K562 (cell line): ENCODE data around the gene MYO1H. TPM values are rescaled to one million over a fixed set of nuclear protein-coding genes. Genes with fewer than 3 reads are reported as not detected.

Source experiments
- ATAC-seq: fragments of 200-7000 bp; cut with Tn5 transposase; 3 replicates; pipeline ENCODE4 v1.9.1; 2020; ENCODE audit warnings: moderate library complexity
- BruUV-seq: library from RNA; stranded (reverse); fragments of 400-500 nt; replicated peaks from 2 replicates; lab custom pipeline; 2021; lab: Mats Ljungman, UMichigan
- CTCF ChIA-PET: fragments of 300-600 bp; formaldehyde crosslinking; extraction: SDS; loops from one replicate; lab custom pipeline; 2021; ENCODE audit warnings: low intra/inter-chr PET ratio; lab: Yijun Ruan, JAX
- POLR2A ChIA-PET: fragments of 300-600, 350-650 bp; sonication (Branson Sonifier 250); formaldehyde crosslinking; extraction: SDS; loops from one replicate; lab custom pipeline; 2021; ENCODE audit warnings: antibody characterized with exemption, inconsistent platforms; lab: Yijun Ruan, JAX
- DNase-seq, 4 experiments: peaks; one replicate each; pipeline versions ENCODE4 v3.0.0 to v3.0.0-alpha.2; 2011 to 2018; ENCODE audit warnings: low spot score in 3 of 4, mixed read lengths in 3 of 4; ENCODE audit errors: extremely low read depth in 1 of 4
- FAIRE-seq: peaks from 2 replicates; lab custom pipeline; 2011; peaks lifted over from hg19 to GRCh38; lab: Jason Lieb, UNC
- H2AFZ ChIP-seq: 2 replicates; pipeline ENCODE4 v1.6.0; 2011; ENCODE audit warnings: low read depth, low read length, control low read depth, inconsistent platforms
- H3K27ac ChIP-seq: fragments of 200-600 bp; 3 replicates; pipeline ENCODE4 v1.8.0; 2011; ENCODE audit warnings: low read depth, mild to moderate bottlenecking, control low read depth, inconsistent platforms, low read length, moderate library complexity, mixed read lengths; ENCODE audit errors: extremely low read depth
- H3K27me3 ChIP-seq, 2 experiments: fragments of 300-600 bp in 1 of 2; 2 replicates in 1 of 2; 3 replicates in 1 of 2; pipeline versions ENCODE4 v1.6.0 to v1.8.0; 2011; ENCODE audit warnings: inconsistent platforms in 2 of 2, low read length in 2 of 2, mild to moderate bottlenecking in 1 of 2, mixed read lengths in 1 of 2, moderate library complexity in 1 of 2; ENCODE audit not compliant: control insufficient read depth in 2 of 2, insufficient read depth in 2 of 2
- H3K36me3 ChIP-seq: fragments of 300-600 bp; 3 replicates; pipeline ENCODE4 v1.8.0; 2011; ENCODE audit warnings: mild to moderate bottlenecking, low read length, inconsistent platforms; ENCODE audit not compliant: control insufficient read depth, insufficient read depth
- H3K4me1 ChIP-seq, 2 experiments: fragments of 200-600 bp in 1 of 2; replicated peaks in 1 of 2; 2 replicates in 1 of 2; 3 replicates in 1 of 2; pipeline versions ENCODE4 v1.5.1 to v1.8.0; 2011; ENCODE audit warnings: inconsistent platforms in 2 of 2, low read length in 2 of 2, mild to moderate bottlenecking in 1 of 2, mixed read lengths in 1 of 2, moderate library complexity in 1 of 2; ENCODE audit not compliant: control insufficient read depth in 2 of 2, insufficient read depth in 2 of 2
- H3K4me2 ChIP-seq: 2 replicates; pipeline ENCODE4 v1.6.1; 2011; ENCODE audit warnings: low read length, control low read depth, inconsistent platforms, mixed read lengths; ENCODE audit not compliant: insufficient read depth
- H3K4me3 ChIP-seq: fragments of 200-600 bp; sonication (generic), shearing (Covaris generic); 2 replicates; pipeline ENCODE4 v1.5.1; 2016; ENCODE audit warnings: control low read depth, inconsistent platforms
- H3K79me2 ChIP-seq: fragments of 200-600 bp; 3 replicates; pipeline ENCODE4 v1.8.0; 2011; ENCODE audit warnings: low read length, inconsistent platforms; ENCODE audit not compliant: control insufficient read depth, insufficient read depth
- H3K9ac ChIP-seq, 2 experiments: 2 replicates each; pipeline versions ENCODE4 v1.6.0 to v1.6.1; 2011; ENCODE audit warnings: low read depth in 2 of 2, low read length in 2 of 2, control low read depth in 1 of 2, inconsistent platforms in 1 of 2, mild to moderate bottlenecking in 1 of 2, mixed read lengths in 1 of 2; ENCODE audit not compliant: insufficient read depth in 1 of 2
- H3K9me1 ChIP-seq: one replicate; pipeline ENCODE4 v1.6.0; 2011; ENCODE audit warnings: inconsistent platforms, mild to moderate bottlenecking, low read length, moderate library complexity; ENCODE audit not compliant: control insufficient read depth, insufficient read depth
- H3K9me3 ChIP-seq: replicated peaks from 2 replicates; pipeline ENCODE4 v1.5.1; 2011; ENCODE audit warnings: low read depth, low read length, inconsistent platforms; ENCODE audit not compliant: control insufficient read depth, insufficient read depth
- H4K20me1 ChIP-seq: replicated peaks from 2 replicates; pipeline ENCODE4 v1.6.1; 2011; ENCODE audit warnings: low read length, inconsistent platforms, mixed read lengths; ENCODE audit not compliant: control insufficient read depth, insufficient read depth
- ATF4 ChIP-seq: fragments of 450-650 bp; formaldehyde crosslinking; IDR thresholded peaks from 2 replicates; pipeline ENCODE4 v1.4.0; 2022; ENCODE audit warnings: mild to moderate bottlenecking, moderate library complexity
- BACH1 ChIP-seq: fragments of 200-800 bp; sonication (Bioruptor generic); IDR thresholded peaks from 2 replicates; pipeline ENCODE4 v1.6.1; 2016; ENCODE audit warnings: missing genetic modification characterization, missing compliant biosample characterization
- COPS2 ChIP-seq: fragments of 450-650 bp; conservative IDR thresholded peaks from 2 replicates; pipeline ENCODE4 v1.6.1; 2016; ENCODE audit warnings: mild to moderate bottlenecking, moderate library complexity
- ESRRB ChIP-seq: fragments of 250-450 bp; sonication (Bioruptor Pico); IDR thresholded peaks from 2 replicates; pipeline ENCODE4 v1.5.0; 2020; ENCODE audit warnings: mild to moderate bottlenecking, moderate library complexity, borderline replicate concordance
- KLF6 ChIP-seq: fragments of 250-450 bp; sonication (Bioruptor Pico); IDR thresholded peaks from 2 replicates; pipeline ENCODE4 v1.4.0; 2020; ENCODE audit warnings: mild to moderate bottlenecking, moderate library complexity, borderline replicate concordance
- NRF1 ChIP-seq, 2 experiments: fragments of 450-650 bp; IDR thresholded peaks in 1 of 2; conservative IDR thresholded peaks in 1 of 2; 2 replicates each; pipeline ENCODE4 v1.6.1; 2014; ENCODE audit warnings: mild to moderate bottlenecking in 2 of 2
- SIRT6 ChIP-seq: IDR thresholded peaks from one replicate; pipeline ENCODE4 v1.6.1; 2012; ENCODE audit warnings: low read depth, mild to moderate bottlenecking, control low read depth, inconsistent platforms, low read length, moderate library complexity
- STAT5B ChIP-seq: fragments of 250-450 bp; sonication (Bioruptor Pico); IDR thresholded peaks from 2 replicates; pipeline ENCODE4 v1.8.0; 2021; ENCODE audit warnings: mild to moderate bottlenecking, inconsistent platforms
- ZBTB26 ChIP-seq: fragments of 450-650 bp; formaldehyde crosslinking; IDR thresholded peaks from 2 replicates; pipeline ENCODE4 v1.4.0; 2022; ENCODE audit warnings: missing genetic modification characterization
- ZNF436 ChIP-seq: fragments of 250-450, 450-650 bp; sonication (Bioruptor Pico); formaldehyde crosslinking; IDR thresholded peaks from 2 replicates; pipeline ENCODE4 v1.7.0; 2020; ENCODE audit warnings: mild to moderate bottlenecking
- WGBS: fragments of 100-300 bp; shearing (Covaris generic); methylation state at CpG from one replicate; pipeline ENCODE4 v1.1.6; 2016; ENCODE audit warnings: low coverage, mixed read lengths; ENCODE audit not compliant: insufficient coverage; ENCODE audit errors: missing lambda C conversion rate; 5-methylcytosine and 5-hydroxymethylcytosine counted together
- in situ Hi-C: fragments of 300-500 bp; cut with MboI; formaldehyde crosslinking; loops from 4 replicates; pipeline ENCODE4 v1.15.0; 2018; ENCODE audit warnings: inconsistent platforms, mixed read lengths
- intact Hi-C: fragments of 100-400 bp; cut with micrococcal nuclease; formaldehyde crosslinking; loops from 2 replicates; pipeline ENCODE4 v1.14.2; 2022
- polyA plus RNA-seq, 8 experiments: library from polyadenylated mRNA; depleted of rRNA in 4 of 8; stranded (reverse) in 5 of 8; unstranded in 3 of 8; fragments of >200 nt; fragmentation: Nextera tagmentation in 2 of 8; fragmentation: Illumina TruSeq in 1 of 8; extraction: Ambion mirVana in 2 of 8; extraction: Trizol in 1 of 8; gene quantifications; 2 replicates each; pipeline versions ENCODE4 v1.2.1 to v1.2.3, GENCODE V29; 2011 to 2014; ENCODE audit warnings: inconsistent platforms in 1 of 8, missing spikeins in 1 of 8
- total RNA-seq, 7 experiments: library from RNA; depleted of rRNA in 6 of 7; stranded (reverse); fragments of >200 nt in 6 of 7; fragmentation: Illumina TruSeq in 2 of 7; extraction: Trizol in 2 of 7; gene quantifications; 2 replicates each; pipeline versions ENCODE4 v1.2.1 to v1.2.3, GENCODE V29; 2011 to 2021; ENCODE audit warnings: low replicate concordance in 1 of 7

MYO1H gene
- total and polyA plus RNA-seq, 9 of the 15 experiments (the other 6 are each of a cell fraction or from before 2014, with no cell fraction given) = not detected

- Histone ChIP-seq H3K9ac (no peak overlapping the region), H3K27me3 (peaks cover 21 to 37% of the 10 kb centered on the region in 2 experiments; a peak in 4 of 5 replicates), H3K27ac (no peak overlapping the region), H3K9me1 (no peaks in the 10 kb centered on the region), H3K4me3 (no peak overlapping the region), H3K36me3 (no peaks in the 10 kb centered on the region), H3K4me2 (no peak overlapping the region), H3K79me2 (no peaks in the 10 kb centered on the region), H3K9me3 (no peaks in the 10 kb centered on the region), H3K4me1 (no peaks in the 10 kb centered on the region)
- 3% methylated on average over 5 of the region's 5 CpGs for WGBS
- CTCF ChIA-PET = no interaction called here
- ATAC-seq (no peak), DNase-seq (no peak)
- intact Hi-C loops = no loop called here
- no TSS peak for BruUV-seq
- TF ChIP-seq BACH1 (tag) = no peak
- TF ChIP-seq NRF1 (conservative IDR thresholded peaks at IDR 0.05 in 1 of 2, IDR thresholded peaks at IDR 0.05 in 1 of 2) = no peak
- TF ChIP-seq STAT5B = no peak
- no peak for TF ChIP-seq ESRRB (CRISPR knock-in tag)
- TF ChIP-seq ZBTB26 (CRISPR knock-in tag) = no peak
- no peak for TF ChIP-seq COPS2
- no peak for TF ChIP-seq SIRT6
- no peak for TF ChIP-seq KLF6 (CRISPR knock-in tag)
- TF ChIP-seq ZNF436 (CRISPR knock-in tag) = no peak
- TF ChIP-seq ATF4 = no peak
- TF ChIP-seq, all 486 proteins: peak for 0
- H4K20me1 ChIP-seq = 0 out of 2 replicates have a peak, but pooled peaks cover 4% of the 10 kb centered on the region
- FAIRE-seq = no peak
- POLR2A ChIA-PET = interaction anchor here (2.2 kb wide), 1 partner anchor 9 kb away, joined by 4 read pairs; no protein-coding TSS in a partner anchor
- H2AFZ ChIP-seq = no peak overlapping the region
- in situ Hi-C loops = no loop called here
Measured at GRCh38 chr12:109302770-109303169, 44.9 kb upstream of the MYO1H start.
